SJSA1 (cell line): ENCODE data around the gene ITGB7. TPM values are rescaled to one million over a fixed set of nuclear protein-coding genes. Genes with fewer than 3 reads are reported as not detected.

ENCODE experiments used
- DNase-seq, 2 experiments: peaks; one replicate each; pipeline ENCODE4 v3.0.0-alpha.2; 2015 to 2020; ENCODE audit warnings: low spot score in 2 of 2, low read depth in 1 of 2
- H3K27ac ChIP-seq: fragments of 250-450 bp; sonication (Bioruptor Pico); 2 replicates; pipeline ENCODE4 v1.5.1; 2020; ENCODE audit warnings: mild to moderate bottlenecking, moderate library complexity
- H3K27me3 ChIP-seq: fragments of 250-450 bp; sonication (Bioruptor Pico); replicated peaks from 2 replicates; pipeline ENCODE4 v1.5.1; 2020; ENCODE audit warnings: mild to moderate bottlenecking, moderate library complexity
- H3K36me3 ChIP-seq: fragments of 250-450 bp; sonication (Bioruptor Pico); 2 replicates; pipeline ENCODE4 v1.5.1; 2020; ENCODE audit warnings: mild to moderate bottlenecking
- H3K4me1 ChIP-seq: fragments of 250-450 bp; sonication (Bioruptor Pico); replicated peaks from 2 replicates; pipeline ENCODE4 v1.6.1; 2021; ENCODE audit warnings: mild to moderate bottlenecking
- H3K4me3 ChIP-seq: fragments of 250-450 bp; sonication (Bioruptor Pico); 2 replicates; pipeline ENCODE4 v1.5.1; 2020; ENCODE audit warnings: mild to moderate bottlenecking
- H3K9me3 ChIP-seq: fragments of 250-450 bp; sonication (Bioruptor Pico); replicated peaks from 2 replicates; pipeline ENCODE4 v1.5.1; 2020; ENCODE audit warnings: mild to moderate bottlenecking
- total RNA-seq: library from RNA; depleted of rRNA; stranded (reverse); fragments of >200 nt; shearing (Covaris generic); gene quantifications from 2 replicates; pipeline ENCODE4 v1.2.3, GENCODE V29; 2014

Gene ITGB7
- total RNA-seq, 1 experiment from 2014 or later = 0.45 TPM

DNA sequence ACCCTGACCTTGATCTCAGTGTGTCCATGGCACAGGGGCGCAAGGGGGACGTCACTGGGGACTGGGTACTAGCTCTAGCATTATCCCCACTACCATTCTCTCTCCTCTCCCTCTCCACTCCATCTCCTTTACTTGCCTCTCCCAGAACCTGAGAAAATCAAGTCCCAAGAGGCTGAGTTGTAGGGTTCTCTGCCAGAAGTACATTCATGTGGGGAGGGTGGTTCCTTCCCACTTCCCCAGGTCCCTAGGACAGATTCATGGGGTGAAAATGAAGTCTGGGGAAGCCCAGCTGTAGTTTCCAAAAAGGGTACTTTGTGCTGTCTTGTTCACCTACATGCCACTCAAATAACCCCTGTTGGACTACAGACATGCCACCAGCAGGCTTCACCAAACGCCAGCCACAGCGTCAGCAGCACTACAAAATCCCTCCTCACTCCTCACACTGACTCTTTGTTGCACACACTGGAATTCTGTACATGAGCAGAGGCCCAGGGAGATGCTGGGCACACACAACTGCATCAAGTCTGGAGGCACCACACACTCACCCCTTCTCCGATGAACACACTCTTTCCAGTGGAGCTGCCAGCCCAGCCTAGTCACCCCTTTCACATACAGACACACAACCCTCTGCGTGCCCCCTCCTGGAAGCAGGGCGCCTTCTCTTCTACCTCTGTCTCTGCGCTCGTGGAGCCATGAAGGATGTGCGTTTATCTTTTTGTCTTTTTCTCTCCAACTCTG lies 18.0 kb upstream of the ITGB7 start:
- Histone ChIP-seq H3K4me1 (peaks cover 39% of the 10 kb centered on the region), H3K4me3 (no peak overlapping the region), H3K27ac (no peak overlapping the region), H3K36me3 (0 out of 2 replicates have a peak, but pooled peaks cover 4% of the 10 kb centered on the region), H3K9me3 (no peaks in the 10 kb centered on the region), H3K27me3 (no peaks in the 10 kb centered on the region)
- DNase-seq = no peak

- no peaks in the 10 kb centered on the region for H3K9me3 ChIP-seq
- no peak for DNase-seq
- H3K4me3 ChIP-seq = no peak overlapping the region
- H3K4me1 ChIP-seq = peaks cover 45% of the 10 kb centered on the region
- no peaks in the 10 kb centered on the region for H3K27me3 ChIP-seq
- 0 out of 2 replicates have a peak, but pooled peaks cover 4% of the 10 kb centered on the region for H3K36me3 ChIP-seq
- no peak overlapping the region for H3K27ac ChIP-seq
Observed at GRCh38 chr12:53224061-53224896, 17.2 kb upstream of the ITGB7 start.

DNA sequence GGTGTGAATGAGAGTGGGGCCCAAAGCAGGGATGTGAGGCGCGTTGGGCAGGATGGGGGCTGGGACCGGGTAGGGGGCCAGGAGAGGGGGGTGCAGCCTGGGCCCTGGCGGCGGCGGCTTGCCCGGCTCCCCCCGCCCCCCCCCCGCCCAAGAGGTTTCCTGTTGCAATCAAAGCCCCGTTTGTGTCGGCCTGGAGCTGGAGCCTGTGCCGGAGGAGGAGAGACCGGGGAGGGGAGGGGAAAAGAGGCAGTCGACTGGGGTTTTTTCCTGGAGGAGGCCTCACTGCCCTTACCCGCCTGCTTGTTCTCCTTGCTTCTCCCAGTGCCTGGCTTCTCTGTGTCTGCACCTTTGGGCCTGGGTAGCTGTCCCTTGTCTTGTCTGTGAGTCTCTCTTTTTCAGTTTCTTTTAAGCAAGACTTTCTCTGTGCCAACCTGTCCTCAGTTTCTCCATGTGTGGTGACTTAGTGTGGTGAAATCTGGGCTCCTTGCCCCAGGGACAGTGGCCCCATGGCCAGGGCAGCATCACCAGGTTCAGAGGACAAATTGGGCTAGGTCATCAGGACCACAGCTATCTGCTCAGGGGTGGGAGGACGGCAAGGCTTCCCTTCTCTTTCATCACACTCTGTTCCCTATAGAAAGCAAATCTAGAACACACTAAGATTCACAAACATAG lies 16.5 kb upstream of the ITGB7 start:
- Histone ChIP-seq H3K27ac (no peak overlapping the region), H3K27me3 (no peaks in the 10 kb centered on the region), H3K9me3 (no peaks in the 10 kb centered on the region), H3K36me3 (0 out of 2 replicates have a peak, but pooled peaks cover 4% of the 10 kb centered on the region), H3K4me3 (no peak overlapping the region), H3K4me1 (peaks cover 49% of the 10 kb centered on the region)
- peak in 1 of 2 experiments; percentile 15 for DNase-seq

GRCh38 chr12:53222806-53223261 lies 15.8 kb upstream of the ITGB7 start:
- H3K4me1 ChIP-seq = peaks cover 49% of the 10 kb centered on the region
- DNase-seq = no peak
- H3K4me3 ChIP-seq = no peak overlapping the region
- H3K27ac ChIP-seq = no peak overlapping the region
- H3K36me3 ChIP-seq = no peaks in the 10 kb centered on the region
- no peaks in the 10 kb centered on the region for H3K9me3 ChIP-seq
- H3K27me3 ChIP-seq = no peaks in the 10 kb centered on the region

DNA sequence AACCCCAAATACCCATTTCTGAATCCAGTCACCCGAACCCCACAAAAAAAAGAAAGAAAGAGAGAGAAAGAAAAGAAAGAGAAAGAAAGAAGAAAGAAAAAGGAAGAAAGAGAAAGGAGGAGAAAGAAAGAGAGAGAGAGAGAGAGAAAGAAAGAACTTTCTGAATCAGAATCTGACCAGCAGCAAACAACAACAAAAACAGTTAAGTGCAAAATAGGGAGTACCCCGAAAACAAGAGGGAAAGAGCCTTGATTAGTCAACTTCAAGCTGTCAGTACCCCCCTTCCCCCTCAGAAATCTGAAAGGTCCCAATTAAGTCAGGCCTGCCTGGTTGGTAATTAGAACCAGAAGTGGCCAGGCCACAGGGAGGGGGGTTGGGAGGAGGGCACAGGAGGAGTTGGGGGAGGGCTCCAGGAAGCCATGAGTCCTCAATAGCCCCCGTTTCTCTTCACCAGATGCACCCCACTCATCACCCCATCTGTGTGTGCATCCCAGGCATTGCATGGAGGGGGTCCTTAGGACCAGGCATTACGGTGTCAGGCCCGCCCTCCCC lies 15.2 kb upstream of the ITGB7 start:
- Histone ChIP-seq H3K27me3 (no peaks in the 10 kb centered on the region), H3K4me1 (peaks cover 49% of the 10 kb centered on the region), H3K4me3 (peak overlapping the region; percentile 50), H3K9me3 (no peaks in the 10 kb centered on the region), H3K36me3 (no peaks in the 10 kb centered on the region), H3K27ac (peak overlapping the region; percentile 37; the same call in 1 of the 2 replicates)
- DNase-seq = peak in 1 of 2 experiments; percentile 36

DNA sequence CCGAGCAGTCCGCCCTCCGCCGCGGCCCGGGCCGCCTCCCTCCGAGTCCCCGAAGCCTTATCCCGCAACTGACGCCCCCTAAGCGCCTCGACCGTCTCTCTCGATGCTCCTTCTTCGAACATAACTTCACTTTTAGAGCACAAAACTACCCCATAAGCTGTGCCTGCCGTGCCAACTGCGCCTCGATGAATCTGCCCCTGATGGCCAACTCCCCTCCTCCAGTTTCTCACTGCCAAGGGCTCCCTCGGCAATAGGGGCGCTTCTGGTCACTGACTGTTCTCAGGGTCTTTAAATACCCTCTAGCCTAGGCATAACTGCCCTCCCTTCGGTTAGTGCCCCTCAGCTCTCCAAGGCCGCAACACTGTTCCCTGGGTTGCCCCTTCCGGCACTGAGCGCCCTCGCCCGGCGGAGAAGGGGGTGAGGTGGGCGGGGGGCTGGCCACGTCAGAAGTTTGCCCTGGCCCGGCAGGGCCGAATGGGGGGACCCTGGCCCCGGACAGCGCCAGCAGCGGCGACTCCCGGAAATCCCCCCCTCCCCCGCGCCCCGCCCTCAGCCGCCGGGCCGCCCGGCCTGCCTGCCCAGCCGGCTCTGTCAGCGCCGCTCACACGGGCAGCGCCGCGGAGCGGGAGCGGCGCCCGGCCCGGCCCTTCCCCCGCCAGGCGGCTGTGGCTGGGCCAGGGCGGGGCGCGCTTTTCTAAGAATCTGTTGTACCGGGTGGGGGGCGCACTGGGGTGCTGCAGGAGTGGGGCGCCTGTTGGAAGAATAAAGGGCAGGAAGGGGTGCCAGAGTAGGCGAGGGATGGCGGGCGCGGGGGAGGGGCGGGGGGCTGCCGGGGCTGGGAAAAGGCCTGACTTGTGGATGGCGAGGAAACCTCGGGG lies 14.4 kb upstream of the ITGB7 start:
- no peaks in the 10 kb centered on the region for H3K36me3 ChIP-seq
- H3K4me1 ChIP-seq = peaks cover 49% of the 10 kb centered on the region
- H3K27me3 ChIP-seq = no peaks in the 10 kb centered on the region
- no peaks in the 10 kb centered on the region for H3K9me3 ChIP-seq
- H3K27ac ChIP-seq = peak overlapping the region; percentile 81
- DNase-seq = peak; percentile 77 to 79
- H3K4me3 ChIP-seq = peak overlapping the region; percentile 50

DNA sequence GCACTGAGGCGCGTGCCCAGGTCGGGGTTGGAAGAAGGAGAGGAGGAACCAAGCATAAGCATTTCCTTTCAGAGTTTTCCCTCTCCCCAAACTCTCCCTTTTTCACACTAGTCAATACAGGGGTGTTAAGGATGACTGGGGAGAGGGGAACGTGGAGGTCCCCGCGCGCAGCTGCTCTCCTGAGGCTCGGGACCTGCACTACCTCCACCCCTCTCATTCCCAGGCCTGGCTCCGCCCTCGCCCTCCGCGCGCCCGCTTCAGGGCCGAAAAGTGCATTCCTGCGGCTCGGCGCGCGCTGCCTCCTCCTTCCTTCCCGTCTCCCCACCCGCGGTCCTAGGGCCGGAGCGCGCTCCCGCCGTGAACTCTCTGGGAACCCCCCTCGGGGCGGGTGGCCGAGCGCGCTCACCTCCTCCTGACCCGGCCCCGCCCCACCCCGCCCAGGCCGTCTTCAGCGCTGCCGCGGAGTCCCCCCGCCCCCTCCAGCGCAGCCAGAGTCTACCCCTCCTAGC lies 13.7 kb upstream of the ITGB7 start:
- Histone ChIP-seq H3K27me3 (no peaks in the 10 kb centered on the region), H3K36me3 (no peaks in the 10 kb centered on the region), H3K9me3 (no peaks in the 10 kb centered on the region), H3K27ac (peak overlapping the region; percentile 81; the same call in 1 of the 2 replicates), H3K4me3 (peak overlapping the region; percentile 50), H3K4me1 (peaks cover 49% of the 10 kb centered on the region)
- DNase-seq = peak; percentile 94 to 96

GRCh38 chr12:53219956-53220693 lies 13.1 kb upstream of the ITGB7 start:
- Histone ChIP-seq H3K4me1 (peaks cover 49% of the 10 kb centered on the region), H3K4me3 (peak overlapping the region; percentile 50), H3K27ac (no peak overlapping the region), H3K27me3 (no peaks in the 10 kb centered on the region), H3K9me3 (no peaks in the 10 kb centered on the region), H3K36me3 (no peaks in the 10 kb centered on the region)
- peak in 1 of 2 experiments; percentile 66 for DNase-seq

DNA sequence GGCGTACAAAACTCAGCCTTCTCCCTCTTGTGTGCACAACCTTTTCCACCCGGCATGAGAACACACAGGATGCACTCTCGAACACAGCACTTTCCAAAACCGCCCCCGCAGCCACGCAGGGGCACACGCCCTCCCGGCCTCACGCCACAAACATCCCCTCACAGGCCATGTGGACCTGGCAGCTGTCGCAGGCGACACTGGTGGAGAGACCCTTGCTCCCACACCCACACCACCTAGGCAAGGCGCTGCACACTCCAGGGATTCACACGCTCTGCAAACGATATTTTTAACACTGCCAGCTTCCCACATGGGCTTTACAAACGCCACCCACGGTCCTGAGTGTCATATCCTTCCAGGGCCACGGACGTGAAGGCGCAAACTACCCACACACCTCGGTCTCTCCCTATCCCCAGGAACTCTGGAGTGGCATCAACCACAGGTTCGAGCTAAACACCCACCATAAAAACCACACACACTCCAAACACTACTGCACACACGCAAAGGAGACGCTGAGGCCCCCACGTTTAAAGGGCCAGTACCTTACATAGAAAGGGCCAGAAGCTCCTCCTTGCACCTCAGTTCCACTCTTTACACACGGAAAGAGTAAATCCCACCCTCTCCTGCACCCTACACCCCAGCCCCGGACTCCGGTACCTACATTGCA lies 12.4 kb upstream of the ITGB7 start:
- Histone ChIP-seq H3K4me3 (peak overlapping the region; percentile 50), H3K36me3 (peaks cover under 1% of the 10 kb centered on the region; the same call in 1 of the 2 replicates), H3K9me3 (no peaks in the 10 kb centered on the region), H3K27ac (no peak overlapping the region), H3K4me1 (peaks cover 46% of the 10 kb centered on the region), H3K27me3 (no peaks in the 10 kb centered on the region)
- peak in 1 of 2 experiments; percentile 52 for DNase-seq

- H3K27me3 ChIP-seq = no peaks in the 10 kb centered on the region
- H3K27ac ChIP-seq = no peak overlapping the region
- no peaks in the 10 kb centered on the region for H3K9me3 ChIP-seq
- H3K4me1 ChIP-seq = peaks cover 39% of the 10 kb centered on the region
- peaks cover 8% of the 10 kb centered on the region for H3K36me3 ChIP-seq
- DNase-seq = no peak
- peak overlapping the region; percentile 50; the same call in 1 of the 2 replicates for H3K4me3 ChIP-seq
Observed at GRCh38 chr12:53218551-53219291, 11.7 kb upstream of the ITGB7 start.

- Histone ChIP-seq H3K4me1 (peaks cover 37% of the 10 kb centered on the region), H3K9me3 (no peaks in the 10 kb centered on the region), H3K27me3 (no peaks in the 10 kb centered on the region), H3K4me3 (no peak overlapping the region), H3K27ac (no peak overlapping the region), H3K36me3 (peaks cover 16% of the 10 kb centered on the region)
- DNase-seq = no peak
Observed at GRCh38 chr12:53217931-53218307, 10.9 kb upstream of the ITGB7 start.
